Activated T-helper 2 cell treated with anti-CD3 and anti-CD28 coated beads, Interferon-gamma antibody, Interleukin-2, Interleukin-4, amounts not matched to agents 10 μg/mL and 5 μg/mL and 100 μg/mL, durations not matched to agents 14 hours and 24 hours and 36 hours (primary cell): ENCODE data around the gene MCMBP. TPM values are rescaled to one million over a fixed set of nuclear protein-coding genes. Genes with fewer than 3 reads are reported as not detected.

ENCODE experiments used
- DNase-seq: peaks from one replicate; pipeline ENCODE4 v3.0.0; 2021; ENCODE audit warnings: low spot score
- H3K27ac Mint-ChIP-seq: one replicate; pipeline ENCODE4 v1.8.0; 2021; ENCODE audit warnings: mixed read lengths
- H3K27me3 Mint-ChIP-seq: one replicate; pipeline ENCODE4 v1.8.0; 2021; ENCODE audit warnings: low read depth, mixed read lengths
- H3K36me3 Mint-ChIP-seq: one replicate; pipeline ENCODE4 v1.8.0; 2021; ENCODE audit warnings: low read depth, mixed read lengths
- H3K4me1 Mint-ChIP-seq: one replicate; pipeline ENCODE4 v1.8.0; 2021; ENCODE audit warnings: low read depth, mixed read lengths
- H3K4me3 Mint-ChIP-seq: one replicate; pipeline ENCODE4 v1.8.0; 2021; ENCODE audit warnings: low read depth, mild to moderate bottlenecking, moderate library complexity, mixed read lengths
- H3K9me3 Mint-ChIP-seq: one replicate; pipeline ENCODE4 v1.8.0; 2021; ENCODE audit warnings: mixed read lengths
- intact Hi-C: fragments of 100-400 bp; cut with micrococcal nuclease; formaldehyde crosslinking; loops from one replicate; pipeline ENCODE4 v1.15.1; 2023
- total RNA-seq: library from RNA; stranded (reverse); gene quantifications from 2 replicates; pipeline ENCODE4 v1.2.3, GENCODE V29; 2022

MCMBP gene
- total RNA-seq, 1 donor from 2014 or later: 94.6 TPM

GRCh38 chr10:119783665-119784027, 89.0 kb downstream of the MCMBP start:
- no peaks in the 10 kb centered on the region for H3K9me3 Mint-ChIP-seq
- H3K27ac Mint-ChIP-seq: no peak overlapping the region

DNA sequence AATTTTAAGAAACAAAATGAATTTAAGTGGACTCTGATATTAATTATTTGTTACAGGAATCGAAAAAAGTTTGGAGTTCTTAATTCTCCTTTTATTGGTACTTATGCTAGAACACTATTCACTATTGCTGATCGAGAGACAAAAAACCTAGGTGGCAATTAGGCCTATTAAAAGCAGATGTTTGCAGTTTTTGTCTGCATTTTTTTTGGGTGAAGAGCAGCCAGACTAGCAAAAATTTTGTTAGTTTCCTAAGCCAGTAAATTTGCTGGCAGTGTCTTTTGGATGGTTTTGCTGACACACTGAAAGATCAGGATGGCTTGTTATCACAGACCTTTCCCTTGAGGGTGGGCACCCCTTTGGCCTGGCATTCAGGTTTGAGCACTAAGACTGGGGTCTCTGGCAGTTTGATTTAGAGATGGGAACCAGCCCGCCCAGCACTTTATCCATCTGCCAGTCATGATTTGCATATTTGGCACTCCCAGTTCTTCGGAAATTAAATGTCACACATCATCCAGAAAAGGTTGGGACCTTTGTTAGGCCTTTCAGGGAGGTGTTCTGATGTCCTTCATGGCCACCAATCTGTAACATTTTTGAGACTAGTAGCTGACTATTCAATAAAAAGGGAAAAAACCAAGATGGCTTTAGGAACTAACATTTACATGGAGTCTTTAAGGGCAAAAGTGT, 89.5 kb downstream of the MCMBP start:
- Mint-ChIP-seq H3K9me3 (no peaks in the 10 kb centered on the region), H3K4me1 (peaks cover 31% of the 10 kb centered on the region), H3K27ac (no peak overlapping the region), H3K27me3 (peaks cover 1% of the 10 kb centered on the region), H3K36me3 (no peaks in the 10 kb centered on the region), H3K4me3 (no peak overlapping the region)
- DNase-seq: no peak
- intact Hi-C loops: no loop called here

More at GRCh38 chr10:119783665-119784027, 89.0 kb downstream of the MCMBP start:
- Mint-ChIP-seq H3K4me1 (peaks cover 31% of the 10 kb centered on the region), H3K4me3 (no peak overlapping the region), H3K36me3 (no peaks in the 10 kb centered on the region), H3K27me3 (peaks cover 1% of the 10 kb centered on the region)
- intact Hi-C loops: no loop called here
- DNase-seq: no peak

DNA sequence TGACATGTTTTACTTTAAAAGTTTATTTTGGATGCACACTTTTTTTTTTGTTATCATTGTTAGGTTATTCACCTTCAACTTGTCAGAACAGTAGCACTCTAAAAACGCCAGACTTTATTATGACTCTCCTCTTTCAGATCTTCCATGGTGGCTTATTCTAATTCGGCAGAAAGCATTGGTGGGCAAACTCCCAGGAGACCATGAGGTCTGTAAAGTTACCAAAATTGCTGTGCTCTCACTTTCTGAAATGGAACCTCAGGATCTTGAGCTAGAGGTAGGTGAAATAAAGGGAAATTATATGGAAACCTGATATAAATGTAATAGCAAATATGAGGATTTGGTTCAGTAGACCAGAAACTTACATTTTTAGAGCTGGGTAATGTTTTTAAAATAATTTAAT, 91.1 kb downstream of the MCMBP start:
- Mint-ChIP-seq H3K36me3 (no peaks in the 10 kb centered on the region), H3K4me3 (no peak overlapping the region), H3K4me1 (peaks cover 25% of the 10 kb centered on the region), H3K27ac (no peak overlapping the region), H3K9me3 (no peaks in the 10 kb centered on the region), H3K27me3 (no peaks in the 10 kb centered on the region)
- no peak for DNase-seq
- intact Hi-C loops: no loop called here

GRCh38 chr10:119780879-119781480, 91.7 kb downstream of the MCMBP start:
- H3K4me3 Mint-ChIP-seq: no peak overlapping the region
- intact Hi-C loops: no loop called here
- no peaks in the 10 kb centered on the region for H3K9me3 Mint-ChIP-seq
- no peak for DNase-seq
- peaks cover 21% of the 10 kb centered on the region for H3K4me1 Mint-ChIP-seq
- no peak overlapping the region for H3K27ac Mint-ChIP-seq
- H3K36me3 Mint-ChIP-seq: no peaks in the 10 kb centered on the region
- H3K27me3 Mint-ChIP-seq: no peaks in the 10 kb centered on the region

Other genes starting within 250 kb of the MCMBP start
- gene BAG3, start 221.5 kb downstream of the MCMBP start, total RNA-seq: 31.8 and 33.3 TPM in 2 replicates
- 10.2 and 11.9 TPM in 2 replicates for gene INPP5F, start 146.8 kb downstream of the MCMBP start, total RNA-seq
- gene SEC23IP, start 19.9 kb upstream of the MCMBP start, total RNA-seq: 85.9 and 87.4 TPM in 2 replicates